Measurements from ENCODE around the gene WBP1L. TPM values are rescaled to one million over a fixed set of nuclear protein-coding genes. Genes with fewer than 3 reads are reported as not detected.
"Not testable (repeated sequence)": the region's sequence is repeated elsewhere in the genome, so short reads cannot be mapped to it uniquely, and the experiment has no call there.

The WBP1L gene
- total RNA-seq, 2 experiments from 2014 or later = 17.6 to 24.4 TPM

DNA sequence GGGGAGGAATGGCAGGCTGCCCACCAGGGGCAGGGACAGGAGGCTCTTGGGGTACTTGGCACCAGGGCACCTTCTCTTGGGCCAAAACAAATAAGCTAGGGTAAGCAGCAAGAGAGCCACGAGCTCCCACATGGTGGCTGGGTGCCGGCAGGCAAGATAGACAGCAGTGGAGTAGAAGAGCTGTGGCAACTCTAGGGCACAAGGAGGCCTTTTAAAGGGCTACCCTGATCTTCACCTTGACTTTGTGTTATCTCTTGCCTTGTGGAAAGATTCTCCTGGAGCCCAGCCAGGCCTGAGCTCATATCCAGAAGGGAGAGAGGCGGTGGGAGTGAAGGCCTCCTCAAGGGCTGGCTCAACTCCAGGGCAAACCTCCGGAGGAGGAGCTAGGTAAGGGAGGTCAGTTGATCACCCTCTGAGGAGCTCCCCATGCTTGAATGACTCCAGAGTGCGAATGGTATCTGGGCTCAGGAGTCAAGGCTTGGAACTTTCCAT, 93.5 kb downstream of the WBP1L start, which contains the start of gene CYP17A1:
Gene CYP17A1 (minus strand): TSS at position 184 of the 492 bp plus-strand sequence. CDS start 52 bp downstream, at position 132.
- no peaks in the 10 kb centered on the region for H3K9me2 ChIP-seq (ENCODE audit: insufficient read depth, low read length)

DNA sequence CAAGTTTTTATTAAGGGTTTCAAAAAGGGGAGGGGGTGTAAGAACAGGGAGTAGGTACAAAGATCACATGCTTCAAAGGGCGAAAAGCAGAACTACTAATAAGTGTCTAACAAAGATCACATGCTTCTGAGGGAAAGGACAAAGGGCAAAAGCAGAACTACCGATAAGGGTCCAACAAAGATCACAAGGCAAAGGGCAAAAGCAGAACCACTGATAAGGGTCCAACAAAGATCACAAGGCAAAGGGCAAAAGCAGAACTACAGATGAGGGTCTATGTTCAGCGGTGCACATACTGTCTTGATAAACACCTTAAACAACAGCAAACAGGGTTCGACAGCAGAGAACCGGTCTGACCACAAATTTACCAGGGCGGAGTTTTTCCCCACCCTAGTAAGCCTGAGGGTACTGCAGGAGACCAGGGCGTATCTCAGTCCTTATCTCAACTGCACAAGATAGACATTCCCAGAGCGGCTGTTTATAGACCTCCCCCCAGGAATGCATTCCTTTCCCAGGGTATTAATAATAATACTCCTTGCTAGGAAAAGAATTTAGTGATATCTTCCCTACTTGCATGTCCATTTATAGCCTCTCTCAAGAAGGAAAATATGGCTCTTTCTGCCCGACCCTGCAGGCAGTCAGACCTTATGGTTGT, 94.7 kb downstream of the WBP1L start:
- DNase-seq (ENCODE audit: low spot score); H3K4me1 ChIP-seq (ENCODE audit: insufficient read depth, low read length, poor library complexity, severe bottlenecking); H3K9me2 ChIP-seq (ENCODE audit: insufficient read depth, low read length); H3K79me2 ChIP-seq (ENCODE audit: insufficient read depth, low read depth, low read length); H3K27ac ChIP-seq (ENCODE audit: low read depth, low read length, poor library complexity, severe bottlenecking); POLR2A ChIA-PET; H3K9me3 ChIP-seq (ENCODE audit: low read length); H3K36me3 ChIP-seq (ENCODE audit: insufficient read depth, low read length); H3K4me2 ChIP-seq (ENCODE audit: low read length); H4K20me1 ChIP-seq (ENCODE audit: insufficient read depth, low read length); H3K4me3 ChIP-seq (ENCODE audit: low read depth, low read length, poor library complexity, severe bottlenecking); CTCF ChIA-PET (ENCODE audit: unreplicated experiment); H2AFZ ChIP-seq (ENCODE audit: low read length); BruUV-seq (replicated peaks): not testable (repeated sequence)
- intact Hi-C loops (cut with micrococcal nuclease; ENCODE audit: unreplicated experiment) = loop anchor here (5.0 kb wide), 1 partner anchor 404 kb away; no protein-coding TSS in a partner anchor

More for the DNA sequence above, 93.5 kb downstream of the WBP1L start, which contains the start of gene CYP17A1:
- Histone ChIP-seq H3K79me2 (ENCODE audit: insufficient read depth, low read depth, low read length) (no peaks in the 10 kb centered on the region), H4K20me1 (ENCODE audit: insufficient read depth, low read length) (no peaks in the 10 kb centered on the region), H3K9me3 (ENCODE audit: low read length) (peaks cover 8% of the 10 kb centered on the region), H3K4me2 (ENCODE audit: low read length) (no peak within 1 kb of the TSS), H2AFZ (ENCODE audit: low read length) (no peak within 1 kb of the TSS), H3K4me3 (ENCODE audit: low read depth, low read length, poor library complexity, severe bottlenecking) (no peak within 1 kb of the TSS), H3K4me1 (ENCODE audit: insufficient read depth, low read length, poor library complexity, severe bottlenecking) (no peaks in the 10 kb centered on the region), H3K36me3 (ENCODE audit: insufficient read depth, low read length) (no peaks in the 10 kb centered on the region), H3K27ac (ENCODE audit: low read depth, low read length, poor library complexity, severe bottlenecking) (no peak within 1 kb of the TSS)
- intact Hi-C loops (cut with micrococcal nuclease; ENCODE audit: unreplicated experiment) = loop anchor here (5.0 kb wide), 1 partner anchor 405 kb away; no protein-coding TSS in a partner anchor
- no peak for TF ChIP-seq EZH2phosphoT487 (IDR thresholded peaks at IDR 0.05; ENCODE audit: borderline replicate concordance, low read depth, low read length)
- TF ChIP-seq, protein P1, sequence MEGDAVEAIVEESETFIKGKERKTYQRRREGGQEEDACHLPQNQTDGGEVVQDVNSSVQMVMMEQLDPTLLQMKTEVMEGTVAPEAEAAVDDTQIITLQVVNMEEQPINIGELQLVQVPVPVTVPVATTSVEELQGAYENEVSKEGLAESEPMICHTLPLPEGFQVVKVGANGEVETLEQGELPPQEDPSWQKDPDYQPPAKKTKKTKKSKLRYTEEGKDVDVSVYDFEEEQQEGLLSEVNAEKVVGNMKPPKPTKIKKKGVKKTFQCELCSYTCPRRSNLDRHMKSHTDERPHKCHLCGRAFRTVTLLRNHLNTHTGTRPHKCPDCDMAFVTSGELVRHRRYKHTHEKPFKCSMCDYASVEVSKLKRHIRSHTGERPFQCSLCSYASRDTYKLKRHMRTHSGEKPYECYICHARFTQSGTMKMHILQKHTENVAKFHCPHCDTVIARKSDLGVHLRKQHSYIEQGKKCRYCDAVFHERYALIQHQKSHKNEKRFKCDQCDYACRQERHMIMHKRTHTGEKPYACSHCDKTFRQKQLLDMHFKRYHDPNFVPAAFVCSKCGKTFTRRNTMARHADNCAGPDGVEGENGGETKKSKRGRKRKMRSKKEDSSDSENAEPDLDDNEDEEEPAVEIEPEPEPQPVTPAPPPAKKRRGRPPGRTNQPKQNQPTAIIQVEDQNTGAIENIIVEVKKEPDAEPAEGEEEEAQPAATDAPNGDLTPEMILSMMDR (conservative IDR thresholded peaks at IDR 0.05; ENCODE audit: low read length) = no peak
- CTCF ChIA-PET (ENCODE audit: unreplicated experiment) = no interaction called here
- POLR2A ChIA-PET = interaction anchor here (0.5 to 1.1 kb wide), 2 partner anchors 11 to 64 kb away, joined by 3 to 5 read pairs; no protein-coding TSS in a partner anchor
- no peak for DNase-seq (ENCODE audit: low spot score)
- no TSS peak for BruUV-seq (replicated peaks)

DNA sequence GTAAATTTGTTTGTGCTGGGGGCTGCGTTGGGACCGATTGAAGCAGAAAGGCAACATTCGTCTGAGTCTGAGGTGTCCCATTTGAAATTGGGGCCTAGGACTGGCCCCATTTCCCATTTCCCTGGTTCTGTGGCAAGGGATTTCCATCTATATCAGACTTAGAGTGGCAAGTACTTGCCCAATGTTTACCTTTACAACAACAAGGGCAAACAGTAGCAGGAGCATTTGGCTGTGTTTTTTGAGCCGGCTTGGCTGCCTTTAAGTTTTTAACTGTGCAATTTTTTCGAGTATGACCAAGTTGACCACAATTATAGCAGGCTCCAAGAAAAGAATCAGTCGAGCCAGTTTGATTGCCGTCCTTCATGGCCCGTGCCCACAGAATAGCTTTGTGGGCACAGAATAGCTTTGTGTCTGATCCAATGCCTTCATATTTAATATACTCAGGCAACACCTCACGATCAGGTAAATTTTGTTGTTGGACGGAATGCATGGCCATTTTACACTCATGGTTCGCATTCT, 98.1 kb downstream of the WBP1L start:
- no TSS peak for BruUV-seq (replicated peaks)

DNA sequence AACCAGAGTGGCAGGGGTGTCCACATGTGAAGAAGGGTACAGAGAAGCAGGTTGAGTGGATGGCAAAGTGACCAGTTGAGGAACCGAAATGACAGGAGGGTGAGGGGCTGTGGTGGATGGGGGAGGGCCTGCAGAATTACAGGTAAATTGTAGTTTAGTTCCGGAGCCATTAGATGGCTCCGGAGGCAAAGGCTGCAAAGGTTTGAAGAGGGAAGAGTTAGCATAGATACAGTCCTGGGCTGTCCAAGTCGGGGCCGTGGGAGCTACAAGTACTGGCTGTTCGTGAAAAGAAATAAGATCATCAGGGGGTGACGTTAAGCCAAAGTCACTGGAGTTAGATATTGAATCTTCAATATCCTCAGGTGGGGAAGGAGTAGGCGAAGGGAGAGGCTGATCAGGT, 99.4 kb downstream of the WBP1L start:
- H3K27ac ChIP-seq (ENCODE audit: low read depth, low read length, poor library complexity, severe bottlenecking); H3K4me1 ChIP-seq (ENCODE audit: insufficient read depth, low read length, poor library complexity, severe bottlenecking); CTCF ChIA-PET (ENCODE audit: unreplicated experiment); H4K20me1 ChIP-seq (ENCODE audit: insufficient read depth, low read length); H3K4me3 ChIP-seq (ENCODE audit: low read depth, low read length, poor library complexity, severe bottlenecking); H3K79me2 ChIP-seq (ENCODE audit: insufficient read depth, low read depth, low read length); H3K36me3 ChIP-seq (ENCODE audit: insufficient read depth, low read length); H3K9me2 ChIP-seq (ENCODE audit: insufficient read depth, low read length); DNase-seq (ENCODE audit: low spot score); POLR2A ChIA-PET; H3K4me2 ChIP-seq (ENCODE audit: low read length); H3K9me3 ChIP-seq (ENCODE audit: low read length); H2AFZ ChIP-seq (ENCODE audit: low read length); BruUV-seq (replicated peaks); intact Hi-C loops (cut with micrococcal nuclease; ENCODE audit: unreplicated experiment): not testable (repeated sequence)

More for the DNA sequence above, 98.1 kb downstream of the WBP1L start:
- POLR2A ChIA-PET = no interaction called here
- Histone ChIP-seq H3K9me2 (ENCODE audit: insufficient read depth, low read length) (no peaks in the 10 kb centered on the region), H3K27ac (ENCODE audit: low read depth, low read length, poor library complexity, severe bottlenecking) (no peak overlapping the region), H3K79me2 (ENCODE audit: insufficient read depth, low read depth, low read length) (no peaks in the 10 kb centered on the region), H3K4me1 (ENCODE audit: insufficient read depth, low read length, poor library complexity, severe bottlenecking) (no peaks in the 10 kb centered on the region), H3K36me3 (ENCODE audit: insufficient read depth, low read length) (no peaks in the 10 kb centered on the region), H3K4me3 (ENCODE audit: low read depth, low read length, poor library complexity, severe bottlenecking) (no peak overlapping the region), H3K4me2 (ENCODE audit: low read length) (no peak overlapping the region), H2AFZ (ENCODE audit: low read length) (no peak overlapping the region), H4K20me1 (ENCODE audit: insufficient read depth, low read length) (no peaks in the 10 kb centered on the region), H3K9me3 (ENCODE audit: low read length) (peaks cover 8% of the 10 kb centered on the region)
- TF ChIP-seq, protein P1 (conservative IDR thresholded peaks at IDR 0.05; ENCODE audit: low read length) = no peak
- TF ChIP-seq EZH2phosphoT487 (IDR thresholded peaks at IDR 0.05; ENCODE audit: borderline replicate concordance, low read depth, low read length) = no peak
- DNase-seq (ENCODE audit: low spot score) = no peak
- CTCF ChIA-PET (ENCODE audit: unreplicated experiment) = no interaction called here
- intact Hi-C loops (cut with micrococcal nuclease; ENCODE audit: unreplicated experiment) = no loop called here
